GM10266 (cell line): Measurements from ENCODE around the gene NPW.

Experiments used
- DNase-seq: peaks from one replicate; pipeline ENCODE4 v3.0.0; 2012; ENCODE audit errors: extremely low spot score
- TF ChIP-seq, protein P1 (sequence below): IDR thresholded peaks from 2 replicates; pipeline ENCODE4 v1.5.1; 2012; ENCODE audit warnings: mild to moderate bottlenecking, low read depth; ENCODE audit not compliant: control insufficient read depth, insufficient read depth; ENCODE audit errors: missing control alignments

NPW gene

DNA sequence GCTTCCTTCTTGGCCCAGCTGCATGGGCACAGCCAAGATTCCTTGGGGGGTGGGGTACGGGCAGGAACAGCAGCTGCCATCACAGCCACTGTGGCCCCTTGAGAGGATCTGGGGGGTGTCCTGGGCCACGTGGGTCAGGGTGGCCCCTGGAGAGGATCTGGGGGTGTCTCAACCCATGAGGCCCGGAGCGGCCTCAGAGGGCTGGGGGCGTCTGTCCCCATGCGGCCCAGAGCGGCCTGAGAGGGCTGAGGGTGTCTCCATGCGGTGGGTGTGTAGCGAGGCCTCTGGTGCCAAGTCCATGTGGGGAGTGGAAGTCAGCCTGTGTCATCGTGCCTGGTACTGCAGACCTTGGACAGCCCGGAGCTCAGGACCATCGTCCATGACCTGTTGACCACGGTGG, 41.9 kb downstream of the NPW start:
- DNase-seq: no peak
- TF ChIP-seq, protein P1, sequence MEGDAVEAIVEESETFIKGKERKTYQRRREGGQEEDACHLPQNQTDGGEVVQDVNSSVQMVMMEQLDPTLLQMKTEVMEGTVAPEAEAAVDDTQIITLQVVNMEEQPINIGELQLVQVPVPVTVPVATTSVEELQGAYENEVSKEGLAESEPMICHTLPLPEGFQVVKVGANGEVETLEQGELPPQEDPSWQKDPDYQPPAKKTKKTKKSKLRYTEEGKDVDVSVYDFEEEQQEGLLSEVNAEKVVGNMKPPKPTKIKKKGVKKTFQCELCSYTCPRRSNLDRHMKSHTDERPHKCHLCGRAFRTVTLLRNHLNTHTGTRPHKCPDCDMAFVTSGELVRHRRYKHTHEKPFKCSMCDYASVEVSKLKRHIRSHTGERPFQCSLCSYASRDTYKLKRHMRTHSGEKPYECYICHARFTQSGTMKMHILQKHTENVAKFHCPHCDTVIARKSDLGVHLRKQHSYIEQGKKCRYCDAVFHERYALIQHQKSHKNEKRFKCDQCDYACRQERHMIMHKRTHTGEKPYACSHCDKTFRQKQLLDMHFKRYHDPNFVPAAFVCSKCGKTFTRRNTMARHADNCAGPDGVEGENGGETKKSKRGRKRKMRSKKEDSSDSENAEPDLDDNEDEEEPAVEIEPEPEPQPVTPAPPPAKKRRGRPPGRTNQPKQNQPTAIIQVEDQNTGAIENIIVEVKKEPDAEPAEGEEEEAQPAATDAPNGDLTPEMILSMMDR: no peak

DNA sequence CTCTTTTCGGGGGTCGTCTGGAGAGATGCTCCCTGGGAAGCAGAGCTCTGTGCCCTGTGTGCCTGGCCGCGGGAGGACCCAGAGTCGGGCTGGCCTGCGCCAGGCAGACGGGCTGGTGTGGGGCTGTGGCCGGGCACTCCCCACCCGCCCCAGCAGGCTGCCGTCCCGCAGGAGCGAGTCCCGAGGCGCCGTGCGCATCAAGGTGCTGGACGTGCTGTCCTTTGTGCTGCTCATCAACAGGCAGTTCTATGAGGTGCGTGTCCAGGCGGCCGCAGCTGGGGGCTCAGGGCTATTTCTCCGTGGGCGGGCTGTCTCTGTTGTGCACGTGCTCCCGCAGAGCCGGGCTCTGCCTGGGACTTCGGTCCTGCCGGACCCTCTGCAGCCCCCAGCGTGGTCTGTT, 43.2 kb downstream of the NPW start:
- DNase-seq: no peak
- TF ChIP-seq, protein P1: no peak

DNA sequence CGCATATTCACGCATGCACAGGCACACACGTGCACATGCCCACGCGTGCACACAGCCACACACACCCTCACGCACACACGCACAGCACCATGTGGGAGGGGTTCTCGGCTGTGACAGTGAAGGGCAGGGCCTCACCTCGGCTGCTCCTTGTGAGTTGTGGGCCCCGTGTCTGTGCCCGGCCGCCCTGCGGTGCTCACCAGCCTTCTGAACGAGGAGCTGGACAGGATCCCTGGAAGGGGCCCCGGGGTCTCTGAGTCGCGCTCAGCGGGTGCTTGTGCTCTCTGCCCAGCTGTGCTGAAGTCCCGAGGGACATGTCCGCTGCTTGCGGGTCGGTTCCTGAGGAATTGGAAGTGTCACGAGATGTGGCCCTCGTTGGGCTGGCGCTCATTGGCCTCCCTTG, 44.3 kb downstream of the NPW start:
- no peak for DNase-seq
- TF ChIP-seq, protein P1: no peak

DNA sequence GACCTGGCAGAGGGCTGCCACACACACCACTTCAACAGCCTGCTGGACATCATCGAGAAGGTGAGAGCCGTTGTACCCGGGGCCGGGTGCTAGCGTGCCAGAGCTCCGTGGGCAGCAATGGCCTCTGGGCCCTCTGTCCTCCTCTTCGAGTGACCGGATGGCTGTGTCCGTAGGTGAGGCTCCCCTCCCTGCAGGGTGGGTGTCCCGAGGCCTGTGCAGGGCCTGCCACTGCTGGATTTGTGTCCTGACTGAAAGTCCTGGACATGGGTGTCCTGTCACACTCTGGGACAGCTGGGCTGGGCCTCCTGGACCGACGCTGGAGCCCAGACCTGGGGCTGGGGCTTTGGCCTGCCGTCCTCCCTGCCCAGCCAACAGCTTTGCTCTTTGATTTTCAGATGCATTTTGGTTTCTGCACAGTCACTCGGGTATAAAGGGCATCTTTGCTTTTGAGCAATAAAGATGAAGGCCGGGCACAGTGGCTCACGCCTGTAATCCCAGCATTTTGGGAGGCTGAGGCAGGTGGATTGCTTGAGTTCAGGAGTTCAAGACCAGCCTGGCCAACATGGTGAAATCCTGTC, 44.9 kb downstream of the NPW start:
- TF ChIP-seq, protein P1: no peak
- DNase-seq: no peak

DNA sequence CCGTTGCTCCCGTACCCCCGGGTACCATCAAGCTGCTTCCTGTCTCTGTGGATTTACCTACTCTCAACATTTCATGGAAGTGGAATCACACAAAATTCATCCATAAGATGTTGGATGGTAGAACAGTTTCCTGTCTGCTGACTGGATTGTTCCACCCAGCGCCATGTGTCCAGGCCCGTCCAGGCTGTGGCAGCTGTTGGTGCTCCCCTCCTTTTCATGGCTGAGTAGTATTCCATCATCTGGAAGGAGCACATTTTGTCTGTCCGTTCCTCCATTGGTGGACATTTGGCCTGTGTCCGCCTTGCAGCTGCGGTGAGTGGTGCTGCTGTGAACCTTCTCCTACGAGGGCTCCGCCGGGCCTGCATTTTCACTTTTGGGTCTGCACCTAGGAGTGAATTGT, 46.6 kb downstream of the NPW start:
- TF ChIP-seq, protein P1: no peak
- no peak for DNase-seq
